ENCODE results near the gene TMEM169. TPM values are rescaled to one million over a fixed set of nuclear protein-coding genes. Genes with fewer than 3 reads are reported as not detected.

Gene TMEM169
- total RNA-seq, 4 donors from 2014 or later: 1.9 to 3.1 (median 2.4) TPM

DNA sequence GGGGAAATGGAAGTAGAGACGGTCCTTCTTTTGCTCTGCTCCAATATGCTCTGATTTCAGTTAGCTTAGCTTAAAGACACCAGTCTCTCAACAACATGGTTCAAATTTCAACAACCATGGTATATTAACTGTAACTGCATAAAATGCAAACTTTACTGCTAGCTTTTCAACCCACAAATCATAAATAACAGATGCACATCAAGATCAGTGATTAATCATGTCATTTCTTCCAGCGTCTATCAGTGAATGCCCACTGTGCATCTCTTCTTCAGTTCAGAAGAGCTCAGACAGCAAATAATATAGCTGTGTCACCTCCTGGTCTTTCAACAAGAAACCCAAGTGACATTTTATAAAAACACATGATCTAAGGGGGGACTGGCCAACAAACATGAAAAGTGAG lies 12.7 kb upstream of the TMEM169 start:
- no peak for DNase-seq
- no peak for TF ChIP-seq POLR2A (IDR thresholded peaks at IDR 0.05)
- TF ChIP-seq, protein P1, sequence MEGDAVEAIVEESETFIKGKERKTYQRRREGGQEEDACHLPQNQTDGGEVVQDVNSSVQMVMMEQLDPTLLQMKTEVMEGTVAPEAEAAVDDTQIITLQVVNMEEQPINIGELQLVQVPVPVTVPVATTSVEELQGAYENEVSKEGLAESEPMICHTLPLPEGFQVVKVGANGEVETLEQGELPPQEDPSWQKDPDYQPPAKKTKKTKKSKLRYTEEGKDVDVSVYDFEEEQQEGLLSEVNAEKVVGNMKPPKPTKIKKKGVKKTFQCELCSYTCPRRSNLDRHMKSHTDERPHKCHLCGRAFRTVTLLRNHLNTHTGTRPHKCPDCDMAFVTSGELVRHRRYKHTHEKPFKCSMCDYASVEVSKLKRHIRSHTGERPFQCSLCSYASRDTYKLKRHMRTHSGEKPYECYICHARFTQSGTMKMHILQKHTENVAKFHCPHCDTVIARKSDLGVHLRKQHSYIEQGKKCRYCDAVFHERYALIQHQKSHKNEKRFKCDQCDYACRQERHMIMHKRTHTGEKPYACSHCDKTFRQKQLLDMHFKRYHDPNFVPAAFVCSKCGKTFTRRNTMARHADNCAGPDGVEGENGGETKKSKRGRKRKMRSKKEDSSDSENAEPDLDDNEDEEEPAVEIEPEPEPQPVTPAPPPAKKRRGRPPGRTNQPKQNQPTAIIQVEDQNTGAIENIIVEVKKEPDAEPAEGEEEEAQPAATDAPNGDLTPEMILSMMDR (IDR thresholded peaks at IDR 0.05): no peak
- Histone ChIP-seq H3K27me3 (no peaks in the 10 kb centered on the region), H3K4me1 (no peaks in the 10 kb centered on the region), H3K4me3 (replicated peaks in 1 of 3) (no peak overlapping the region), H3K27ac (no peak overlapping the region), H3K36me3 (no peaks in the 10 kb centered on the region), H3K9me3 (no peaks in the 10 kb centered on the region)
- intact Hi-C loops (cut with DNase I): no loop called here
- 94 to 95% methylated on average over 2 of the region's 2 CpGs for WGBS, 2 donors

DNA sequence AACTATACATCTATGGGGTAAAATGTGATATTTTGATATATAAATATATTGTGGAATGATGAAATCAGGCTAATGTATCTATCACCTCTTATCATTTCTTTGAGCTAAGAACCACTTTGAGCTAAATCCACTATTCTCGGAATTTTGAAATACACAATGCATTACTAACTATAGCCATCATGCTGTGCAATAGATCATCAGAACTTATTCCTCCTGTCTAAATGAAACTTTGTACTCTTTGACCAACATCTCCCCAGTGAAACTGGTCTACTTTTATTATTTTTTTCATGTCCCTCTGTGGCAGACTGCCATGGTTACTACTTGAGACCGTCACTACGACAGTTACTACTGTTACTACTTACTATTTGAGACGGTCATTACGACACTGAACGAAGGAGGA lies 11.5 kb upstream of the TMEM169 start:
- Histone ChIP-seq H3K27ac (no peak overlapping the region), H3K4me1 (no peaks in the 10 kb centered on the region), H3K27me3 (no peaks in the 10 kb centered on the region), H3K9me3 (no peaks in the 10 kb centered on the region), H3K4me3 (replicated peaks in 1 of 3) (no peak overlapping the region), H3K36me3 (no peaks in the 10 kb centered on the region)
- 78 to 83% methylated on average over 6 of the region's 6 CpGs for WGBS, 2 donors
- intact Hi-C loops (cut with DNase I): no loop called here
- DNase-seq: no peak
- no peak for TF ChIP-seq POLR2A (IDR thresholded peaks at IDR 0.05)
- TF ChIP-seq, protein P1 (IDR thresholded peaks at IDR 0.05): no peak

DNA sequence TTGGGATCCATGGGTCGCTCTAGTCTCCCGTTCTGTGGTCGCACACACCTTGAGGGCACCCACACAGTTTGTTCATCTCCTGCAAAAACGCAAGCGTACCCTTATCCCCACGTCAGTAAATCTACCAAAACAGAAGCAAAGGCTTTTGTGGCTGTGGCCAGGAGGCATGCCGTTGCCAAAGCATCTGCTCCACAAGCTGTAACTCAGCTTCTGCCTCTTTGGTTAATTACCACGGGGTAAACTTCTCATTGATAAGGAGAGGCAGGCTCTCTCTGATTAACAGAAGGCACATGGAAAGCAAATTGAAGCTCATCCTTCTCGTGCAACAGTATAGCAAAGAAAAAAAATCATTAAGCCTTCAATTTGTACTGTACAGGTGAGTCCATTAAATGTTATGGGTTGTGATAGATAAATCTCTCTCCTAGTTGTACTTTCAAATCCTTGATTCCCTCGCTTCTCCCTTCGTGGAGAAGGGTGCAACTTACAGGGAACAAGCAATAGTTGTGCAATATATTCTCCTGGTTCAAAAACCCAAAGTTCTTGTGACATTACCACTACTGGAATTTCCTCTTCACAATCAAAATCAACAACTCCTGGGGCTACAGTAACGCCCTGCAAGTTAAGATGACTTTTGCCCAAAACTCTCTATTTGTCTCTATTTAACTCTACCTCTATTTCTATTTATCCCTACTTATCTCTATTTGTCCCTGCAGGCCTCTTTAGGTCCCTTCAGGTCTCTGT lies 10.4 kb upstream of the TMEM169 start:
- Histone ChIP-seq H3K27ac (no peak overlapping the region), H3K36me3 (no peaks in the 10 kb centered on the region), H3K4me3 (replicated peaks in 1 of 3) (no peak overlapping the region), H3K4me1 (no peaks in the 10 kb centered on the region), H3K9me3 (no peaks in the 10 kb centered on the region), H3K27me3 (no peaks in the 10 kb centered on the region)
- intact Hi-C loops (cut with DNase I): no loop called here
- TF ChIP-seq, protein P1 (IDR thresholded peaks at IDR 0.05): no peak
- TF ChIP-seq POLR2A (IDR thresholded peaks at IDR 0.05): no peak
- 83% methylated on average over 12 of the region's 12 CpGs for WGBS, 2 donors
- no peak for DNase-seq

DNA sequence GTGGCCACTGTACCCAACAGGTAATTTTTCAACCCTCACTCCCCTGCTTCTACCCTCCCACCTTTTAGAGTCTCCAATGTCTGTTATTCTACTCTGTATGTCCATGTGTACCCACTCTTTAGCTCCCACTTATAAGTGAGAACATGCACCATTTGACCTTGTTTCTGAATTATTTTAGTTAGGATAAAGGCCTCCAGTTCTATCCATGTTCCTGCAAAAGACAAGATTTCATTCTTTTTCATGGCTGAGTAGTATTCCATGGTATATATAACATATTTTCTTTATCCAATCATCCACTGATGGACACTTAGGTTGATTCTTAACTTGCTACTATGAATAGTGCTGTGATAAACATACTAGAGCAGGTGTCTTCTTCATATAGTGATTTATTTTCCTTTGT lies 9.2 kb upstream of the TMEM169 start:
- Histone ChIP-seq H3K4me3 (replicated peaks in 1 of 3) (no peak overlapping the region), H3K4me1 (no peaks in the 10 kb centered on the region), H3K27ac (no peak overlapping the region), H3K9me3 (no peaks in the 10 kb centered on the region), H3K27me3 (no peaks in the 10 kb centered on the region), H3K36me3 (no peaks in the 10 kb centered on the region)
- no peak for TF ChIP-seq POLR2A (IDR thresholded peaks at IDR 0.05)
- TF ChIP-seq, protein P1 (IDR thresholded peaks at IDR 0.05): no peak
- intact Hi-C loops (cut with DNase I): no loop called here
- DNase-seq: no peak

DNA sequence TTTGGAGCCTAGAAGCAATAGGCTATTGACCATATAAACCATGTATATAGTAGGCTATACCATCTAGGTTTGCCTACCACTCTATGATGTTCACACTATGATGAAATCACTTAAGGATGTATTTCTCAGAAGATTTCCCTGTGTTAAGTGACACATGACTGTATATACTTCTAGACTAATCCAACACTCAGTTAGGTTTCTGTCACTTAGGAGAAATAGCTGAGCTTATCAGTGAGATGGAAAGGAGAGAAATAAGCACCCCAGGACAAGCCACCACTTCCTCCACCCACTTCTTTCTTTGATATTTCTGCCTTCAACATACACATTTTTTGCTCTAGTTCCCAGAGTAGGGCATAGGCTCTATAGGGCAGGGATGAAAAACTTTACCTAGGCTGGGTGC lies 7.9 kb upstream of the TMEM169 start:
- no peak for DNase-seq
- H3K9me3 ChIP-seq: no peaks in the 10 kb centered on the region
- H3K4me1 ChIP-seq: no peaks in the 10 kb centered on the region
- no peaks in the 10 kb centered on the region for H3K36me3 ChIP-seq
- TF ChIP-seq POLR2A (IDR thresholded peaks at IDR 0.05): no peak
- TF ChIP-seq, protein P1 (IDR thresholded peaks at IDR 0.05): no peak
- H3K27me3 ChIP-seq: no peaks in the 10 kb centered on the region
- intact Hi-C loops (cut with DNase I): no loop called here
- no peak overlapping the region for H3K4me3 ChIP-seq (replicated peaks in 1 of 3)
- H3K27ac ChIP-seq: no peak overlapping the region

Data from thyroid gland (tissue), 4 donors.